Measurements from ENCODE around the gene FRK.

Gene FRK

GRCh38 chr6:115885636-115886366 lies 174.9 kb downstream of the FRK start:
- DNase-seq, result no peak

GRCh38 chr6:115882771-115883170 lies 177.9 kb downstream of the FRK start:
- no peak for DNase-seq

GRCh38 chr6:115882174-115882573 lies 178.5 kb downstream of the FRK start:
- DNase-seq, result no peak

Data from CD4-positive, alpha-beta T cell treated with Interleukin-6 for 4 hours (primary cell).